ENCODE measurements around the gene WWTR1.

DNA sequence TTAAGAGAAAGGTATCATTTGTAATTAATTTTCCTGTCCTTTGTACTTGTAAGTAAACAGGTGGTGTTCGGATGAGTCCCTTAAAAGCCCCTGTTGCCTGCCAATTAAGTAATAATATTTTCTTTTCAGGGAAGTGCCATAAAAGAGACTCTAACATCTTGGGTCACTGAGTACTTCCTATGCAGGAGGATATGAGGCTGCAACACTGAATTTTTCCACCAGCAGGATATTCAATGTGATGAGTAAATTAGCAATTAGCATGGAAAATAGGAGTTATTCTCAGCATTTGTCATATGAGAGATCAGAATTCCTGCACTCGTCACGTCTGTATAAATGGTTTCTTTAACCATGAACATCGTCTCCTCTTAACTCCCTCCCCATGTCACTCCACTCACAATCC is 45.4 kb downstream of the WWTR1 start:
- TF ChIP-seq GTF2I (CRISPR knock-in tag; conservative IDR thresholded peaks at IDR 0.05) (no peak), ZNF121 (CRISPR knock-in tag; IDR thresholded peaks at IDR 0.05) (no peak), JUN (CRISPR knock-in tag; IDR thresholded peaks at IDR 0.05) (no peak), NR3C1 (CRISPR knock-in tag; conservative IDR thresholded peaks at IDR 0.05; ENCODE audit: low read depth) (no peak)
- TF ChIP-seq, protein P1, sequence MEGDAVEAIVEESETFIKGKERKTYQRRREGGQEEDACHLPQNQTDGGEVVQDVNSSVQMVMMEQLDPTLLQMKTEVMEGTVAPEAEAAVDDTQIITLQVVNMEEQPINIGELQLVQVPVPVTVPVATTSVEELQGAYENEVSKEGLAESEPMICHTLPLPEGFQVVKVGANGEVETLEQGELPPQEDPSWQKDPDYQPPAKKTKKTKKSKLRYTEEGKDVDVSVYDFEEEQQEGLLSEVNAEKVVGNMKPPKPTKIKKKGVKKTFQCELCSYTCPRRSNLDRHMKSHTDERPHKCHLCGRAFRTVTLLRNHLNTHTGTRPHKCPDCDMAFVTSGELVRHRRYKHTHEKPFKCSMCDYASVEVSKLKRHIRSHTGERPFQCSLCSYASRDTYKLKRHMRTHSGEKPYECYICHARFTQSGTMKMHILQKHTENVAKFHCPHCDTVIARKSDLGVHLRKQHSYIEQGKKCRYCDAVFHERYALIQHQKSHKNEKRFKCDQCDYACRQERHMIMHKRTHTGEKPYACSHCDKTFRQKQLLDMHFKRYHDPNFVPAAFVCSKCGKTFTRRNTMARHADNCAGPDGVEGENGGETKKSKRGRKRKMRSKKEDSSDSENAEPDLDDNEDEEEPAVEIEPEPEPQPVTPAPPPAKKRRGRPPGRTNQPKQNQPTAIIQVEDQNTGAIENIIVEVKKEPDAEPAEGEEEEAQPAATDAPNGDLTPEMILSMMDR (IDR thresholded peaks at IDR 0.05), result no peak

All from WTC11 (cell line).